ENCODE measurements around the gene INPP5A. TPM values are rescaled to one million over a fixed set of nuclear protein-coding genes. Genes with fewer than 3 reads are reported as not detected.

The INPP5A gene
- total and polyA plus RNA-seq, 9 of the 15 experiments (the other 6 are each of a cell fraction or from before 2014, with no cell fraction given) = 0.66 to 11.6 (median 7.7) TPM

GRCh38 chr10:132610071-132610701 lies 72.6 kb downstream of the INPP5A start:
- no peaks in the 10 kb centered on the region for H3K36me3 ChIP-seq (ENCODE audit: control insufficient read depth, insufficient read depth, low read length)
- H3K79me2 ChIP-seq (ENCODE audit: control insufficient read depth, insufficient read depth, low read length) = no peaks in the 10 kb centered on the region; the same call in 2 of the 3 replicates
- 82% methylated on average over 14 of the region's 20 CpGs for WGBS (ENCODE audit: insufficient coverage, low coverage, missing lambda C conversion rate)
- peaks cover 0 to 45% of the 10 kb centered on the region in 2 experiments; a peak in 2 of 5 replicates for H3K4me1 ChIP-seq (replicated peaks in 1 of 2; ENCODE audit: control insufficient read depth in 2 of 2, insufficient read depth in 2 of 2, low read length in 2 of 2)
- intact Hi-C loops (cut with micrococcal nuclease) (no loop called here), in situ Hi-C loops (cut with MboI) (no loop called here)
- H3K9ac ChIP-seq (ENCODE audit: insufficient read depth in 1 of 2, low read depth in 2 of 2, low read length in 2 of 2) = no peak overlapping the region
- no peaks in the 10 kb centered on the region for H3K9me1 ChIP-seq (ENCODE audit: control insufficient read depth, insufficient read depth, low read length)
- ATAC-seq (no peak), DNase-seq (ENCODE audit: extremely low read depth in 1 of 4, low spot score in 3 of 4) (no peak), FAIRE-seq (no peak)
- POLR2A ChIA-PET = interaction anchor here (0.5 to 0.6 kb wide), 2 partner anchors 55 to 209 kb away, joined by 3 read pairs; no protein-coding TSS in a partner anchor
- no peak overlapping the region for H3K27ac ChIP-seq (ENCODE audit: extremely low read depth, low read depth, low read length)
- no peak overlapping the region for H3K4me2 ChIP-seq (ENCODE audit: insufficient read depth, low read length)
- no peaks in the 10 kb centered on the region for H4K20me1 ChIP-seq (replicated peaks; ENCODE audit: control insufficient read depth, insufficient read depth, low read length)
- no peaks in the 10 kb centered on the region for H3K9me3 ChIP-seq (replicated peaks; ENCODE audit: control insufficient read depth, insufficient read depth, low read depth, low read length)
- no TSS peak for BruUV-seq (replicated peaks)
- H3K4me3 ChIP-seq = no peak overlapping the region
- no peaks in the 10 kb centered on the region for H3K27me3 ChIP-seq (ENCODE audit: control insufficient read depth in 2 of 2, insufficient read depth in 2 of 2, low read length in 2 of 2)
- H2AFZ ChIP-seq (ENCODE audit: low read depth, low read length) = no peak overlapping the region
- CTCF ChIA-PET (ENCODE audit: low intra/inter-chr PET ratio) = no interaction called here
- no peak for TF ChIP-seq ADNP (tag; IDR thresholded peaks at IDR 0.05)
- no peak for TF ChIP-seq ZBTB2 (IDR thresholded peaks at IDR 0.05)
- no peak for TF ChIP-seq SETDB1 (IDR thresholded peaks at IDR 0.05; ENCODE audit: low read length)
- TF ChIP-seq KDM5B (IDR thresholded peaks at IDR 0.05; ENCODE audit: insufficient replicate concordance, low read depth, low read length) = no peak
- no peak for TF ChIP-seq ZNF239 (CRISPR knock-in tag; IDR thresholded peaks at IDR 0.05)
- TF ChIP-seq ZBTB49 (CRISPR knock-in tag; IDR thresholded peaks at IDR 0.05; ENCODE audit: borderline replicate concordance) = no peak
- TF ChIP-seq ZNF311 (CRISPR knock-in tag; IDR thresholded peaks at IDR 0.05) = no peak
- TF ChIP-seq SIN3B (IDR thresholded peaks at IDR 0.05; ENCODE audit: low read depth) = no peak
- TF ChIP-seq ZNF212 (CRISPR knock-in tag; IDR thresholded peaks at IDR 0.05) = no peak
- no peak for TF ChIP-seq HINFP (tag; conservative IDR thresholded peaks at IDR 0.05; ENCODE audit: low read depth)
- TF ChIP-seq NFIC (IDR thresholded peaks at IDR 0.05) = no peak
- TF ChIP-seq ZNF23 (CRISPR knock-in tag; IDR thresholded peaks at IDR 0.05) = no peak
- TF ChIP-seq ETV6 (IDR thresholded peaks at IDR 0.05; ENCODE audit: borderline replicate concordance in 1 of 2, low read depth in 2 of 2, low read length in 1 of 2) = no peak
- no peak for TF ChIP-seq ETV6 (CRISPR knock-in tag; IDR thresholded peaks at IDR 0.05; ENCODE audit: borderline replicate concordance)
- no peak for TF ChIP-seq MTA2 (IDR thresholded peaks at IDR 0.05; ENCODE audit: low read depth)
- TF ChIP-seq TGIF2 (CRISPR knock-in tag; IDR thresholded peaks at IDR 0.05) = no peak
- TF ChIP-seq ZFX (CRISPR knock-in tag; IDR thresholded peaks at IDR 0.05) = no peak

Data from K562 (cell line).